HG02571 (cell line): Measurements from ENCODE around the gene FYCO1.

Source experiments
- ATAC-seq: cut with Tn5 transposase; IDR thresholded peaks from one replicate; pipeline ENCODE4 v1.9.1; 2021; ENCODE audit warnings: mild to moderate bottlenecking, moderate library complexity; ENCODE audit not compliant: unreplicated experiment

The FYCO1 gene

DNA sequence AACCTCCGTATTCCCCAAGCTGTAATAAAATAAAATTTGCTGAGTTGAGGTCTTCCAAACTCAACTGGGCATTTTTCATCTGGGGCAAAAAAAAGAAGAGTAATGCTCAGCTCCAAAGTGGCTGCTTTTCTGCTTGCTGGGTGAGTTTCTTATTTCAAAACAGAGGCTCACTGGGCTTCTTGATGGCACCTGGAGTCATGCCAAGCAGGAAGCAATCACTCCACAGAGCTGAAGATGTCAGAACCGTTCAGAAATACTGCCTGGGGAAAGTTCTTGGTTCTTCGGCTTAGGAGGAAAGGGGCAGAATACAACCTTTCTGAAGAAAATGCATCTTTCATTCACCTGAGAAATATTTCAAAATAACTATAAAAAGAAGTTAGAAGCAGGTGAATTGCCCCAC, 105.2 kb downstream of the FYCO1 start:
- no peak for ATAC-seq

DNA sequence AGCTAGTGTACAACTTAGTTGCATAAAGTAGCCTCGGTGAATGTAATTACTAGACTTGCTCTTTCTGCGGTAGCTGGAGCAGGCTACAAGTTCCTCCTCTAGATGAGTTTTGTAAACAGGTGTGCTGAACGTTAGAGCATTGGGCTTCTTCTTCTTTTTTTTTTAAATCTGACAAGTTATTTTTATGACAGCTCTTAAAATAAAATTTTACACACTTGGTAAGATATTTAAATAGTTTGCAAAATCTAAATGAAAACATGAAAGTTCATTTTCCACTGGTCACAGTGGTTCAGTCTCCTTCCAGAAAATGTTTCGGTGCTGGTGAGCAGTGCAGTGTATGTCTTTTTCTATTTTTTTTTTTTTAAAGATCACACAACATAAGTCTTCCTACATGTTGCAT, 106.3 kb downstream of the FYCO1 start:
- no peak for ATAC-seq

- ATAC-seq: no peak
These were observed 107.7 kb downstream of the FYCO1 start for GRCh38 chr3:45887759-45888511.

DNA sequence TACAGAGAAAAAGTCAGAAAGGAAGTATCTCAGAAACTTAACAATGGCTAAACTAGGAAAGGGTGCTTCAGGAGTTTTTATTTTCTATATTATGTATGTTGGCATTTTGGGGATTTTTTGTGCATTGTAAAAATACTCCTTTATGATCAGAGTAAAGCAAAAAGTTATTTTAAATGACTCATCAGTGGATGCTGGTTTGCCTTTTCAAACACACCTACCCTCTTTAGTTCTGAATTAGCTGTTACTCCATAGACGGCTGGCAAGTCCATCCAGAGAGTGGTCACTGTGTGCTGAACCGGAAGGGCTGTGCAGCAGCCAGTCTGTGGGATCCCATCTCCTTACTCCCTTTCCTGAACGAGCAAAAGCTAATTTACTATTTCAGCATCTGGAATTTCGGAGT, 108.3 kb downstream of the FYCO1 start:
- ATAC-seq: no peak

GRCh38 chr3:45885979-45886705, 109.5 kb downstream of the FYCO1 start, which contains the start of gene CCR9:
Gene CCR9, plus strand, starts transcription at chr3:45886543. Its CDS starts 8,391 bp downstream, at chr3:45894934.
- no peak for ATAC-seq

GRCh38 chr3:45884368-45885201, 111.0 kb downstream of the FYCO1 start:
- no peak for ATAC-seq

DNA sequence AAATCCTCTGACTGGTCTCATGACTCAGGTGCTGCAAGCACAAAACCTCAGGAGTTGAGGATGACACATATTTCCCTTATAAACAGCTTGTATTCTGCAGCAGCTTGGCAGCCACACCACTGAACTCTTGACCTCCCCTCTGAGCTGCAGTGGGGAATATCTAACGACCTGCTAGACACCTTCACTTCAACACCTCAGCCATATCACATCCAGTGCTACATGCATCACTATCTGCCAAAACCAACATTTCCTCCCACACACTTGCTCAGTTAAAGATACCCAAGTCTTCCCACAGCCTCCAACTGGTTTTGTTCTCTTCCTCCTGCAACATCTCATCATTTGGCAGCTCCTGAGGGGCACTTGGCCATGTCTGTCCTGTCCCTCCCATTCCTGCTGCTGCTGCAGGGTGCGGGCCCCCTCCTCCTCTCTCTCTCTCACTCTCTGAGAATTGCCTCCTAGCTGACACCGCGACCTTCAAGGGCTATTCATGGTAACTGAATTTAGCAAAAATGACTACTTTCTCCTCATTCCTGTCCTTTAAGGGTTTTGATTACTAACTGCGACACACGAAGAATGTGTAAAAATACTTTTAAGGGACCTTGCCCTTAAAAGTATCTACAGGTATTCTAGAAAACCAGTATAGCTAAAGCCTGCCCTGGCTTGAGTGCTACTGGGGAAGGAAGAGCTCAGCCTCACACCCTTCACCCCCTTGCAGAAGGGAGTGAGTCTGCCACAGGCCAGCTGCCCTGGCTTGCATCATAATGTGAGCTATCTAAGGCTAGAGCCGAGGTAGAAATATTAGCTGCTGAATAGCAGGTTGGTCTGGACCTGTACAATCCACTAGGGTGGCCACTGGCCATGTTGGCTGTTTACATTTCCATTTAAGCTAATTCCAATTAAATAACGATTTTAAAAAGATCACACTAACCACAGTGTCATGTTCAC, 114.3 kb downstream of the FYCO1 start:
- no peak for ATAC-seq

DNA sequence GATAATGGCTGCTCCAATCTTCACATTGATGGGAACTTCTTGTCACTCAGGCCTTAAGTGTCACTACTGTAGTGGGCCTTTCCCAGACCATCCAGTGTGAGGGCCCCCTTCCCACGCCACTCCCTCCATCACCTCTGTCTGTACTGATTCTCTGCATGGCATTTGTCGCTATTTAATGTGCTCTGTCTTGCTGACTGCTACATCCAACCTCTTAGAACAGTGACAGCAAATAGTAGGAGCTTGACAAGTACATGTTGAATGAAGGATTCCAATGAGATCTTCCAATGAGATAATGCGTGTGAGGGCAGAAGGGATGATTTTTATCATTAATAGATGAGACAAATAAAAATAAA, 114.9 kb downstream of the FYCO1 start:
- no peak for ATAC-seq

DNA sequence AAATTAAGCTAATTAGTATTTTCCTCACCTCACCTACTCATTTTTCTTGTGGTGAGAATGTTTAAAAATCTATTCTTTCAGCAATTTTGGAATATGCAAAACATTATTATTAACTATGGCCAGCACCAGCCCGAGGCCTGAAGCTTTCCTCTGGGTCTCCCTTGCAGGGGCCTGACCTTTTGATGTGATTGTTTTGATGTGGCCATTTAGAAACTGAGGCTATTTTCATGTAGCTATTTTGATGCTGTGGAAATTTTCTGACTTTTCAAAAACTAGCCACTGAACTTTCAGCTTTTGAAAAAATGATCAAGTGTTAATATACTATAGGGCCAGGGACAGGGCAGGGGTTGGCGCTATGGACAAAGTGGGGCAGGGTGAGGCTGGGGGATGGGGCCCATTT, 117.5 kb downstream of the FYCO1 start:
- ATAC-seq: no peak

GRCh38 chr3:45874677-45875346, 120.8 kb downstream of the FYCO1 start:
- no peak for ATAC-seq

GRCh38 chr3:45873638-45874037, 122.0 kb downstream of the FYCO1 start:
- no peak for ATAC-seq

- ATAC-seq: no peak
These were observed 122.6 kb downstream of the FYCO1 start for GRCh38 chr3:45873036-45873435.

DNA sequence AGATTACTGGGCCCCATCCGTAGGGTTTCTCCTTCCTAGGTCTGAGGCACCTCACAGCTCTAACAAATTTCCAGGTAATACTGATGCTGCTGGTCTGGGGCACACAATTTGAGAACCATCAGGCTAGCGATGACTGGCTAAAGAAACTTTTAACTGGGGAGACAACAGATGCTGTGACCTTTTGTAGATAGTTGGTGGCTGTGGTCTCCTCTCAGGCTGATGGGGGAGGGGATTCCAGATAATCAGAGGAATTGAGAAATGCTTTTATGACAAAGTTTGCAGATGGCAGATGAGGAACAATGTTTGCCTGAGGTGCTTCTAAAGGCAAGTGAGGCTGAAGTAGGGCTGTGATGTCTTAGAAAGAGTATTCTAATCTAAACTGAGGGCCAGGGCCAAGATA, 123.1 kb downstream of the FYCO1 start:
- ATAC-seq: no peak

GRCh38 chr3:45871780-45872179, 123.8 kb downstream of the FYCO1 start:
- no peak for ATAC-seq

- ATAC-seq: no peak
These were observed 125.5 kb downstream of the FYCO1 start for GRCh38 chr3:45870099-45870498.

DNA sequence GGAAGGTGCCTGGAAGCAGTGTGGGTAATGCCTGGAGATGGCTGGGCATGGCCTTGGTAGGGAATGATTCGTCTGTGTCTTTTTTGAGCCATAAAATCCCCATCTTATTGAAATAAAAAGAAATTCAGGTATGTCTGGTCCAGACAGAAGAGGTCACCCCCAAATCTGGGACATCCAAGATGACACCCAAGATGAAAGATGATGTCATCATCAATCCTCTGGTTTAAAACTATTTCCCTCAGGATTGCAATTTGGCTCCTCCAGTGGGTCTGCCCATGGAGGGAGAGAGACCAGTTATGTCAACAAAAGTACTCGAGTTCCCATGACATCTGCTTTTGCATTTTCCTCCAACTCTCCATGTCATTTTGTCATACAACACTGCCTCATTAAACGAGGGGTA, 126.0 kb downstream of the FYCO1 start:
- ATAC-seq: no peak

- ATAC-seq: no peak
These were observed 127.0 kb downstream of the FYCO1 start for GRCh38 chr3:45868650-45869049.

DNA sequence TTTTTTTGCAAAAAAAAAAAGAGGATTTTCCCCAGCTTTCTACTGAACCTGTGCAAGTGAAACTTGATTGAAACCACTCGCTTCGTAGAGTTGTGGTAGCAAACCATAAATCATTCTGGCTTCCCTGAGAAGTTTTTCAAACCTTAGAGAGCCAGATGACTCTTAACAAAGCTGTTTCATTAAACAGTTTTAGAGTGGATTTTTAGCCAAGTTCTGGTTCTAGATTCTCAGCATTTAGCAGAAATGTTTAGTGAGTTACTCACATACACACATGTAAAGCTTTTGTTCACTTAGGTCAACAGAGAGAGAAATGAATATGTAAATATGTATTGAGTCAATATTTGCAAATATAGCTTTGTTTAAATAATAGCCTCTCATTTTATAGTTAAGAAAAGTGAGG, 127.4 kb downstream of the FYCO1 start:
- ATAC-seq: no peak
